ENCODE data around the gene BPIFA2. TPM values are rescaled to one million over a fixed set of nuclear protein-coding genes. Genes with fewer than 3 reads are reported as not detected.

The BPIFA2 gene
- total RNA-seq, 1 experiment from 2014 or later = not detected

GRCh38 chr20:33172781-33173180 lies 4.8 kb downstream of the BPIFA2 start:
- no TSS peak for BruUV-seq (replicated peaks)
- CTCF ChIA-PET = no interaction called here
- ATAC-seq = no peak

GRCh38 chr20:33175123-33175522 lies 7.2 kb downstream of the BPIFA2 start:
- Histone ChIP-seq H3K9me2 (ENCODE audit: insufficient read depth) (no peaks in the 10 kb centered on the region), H2AFZ (ENCODE audit: low read depth, low read length, poor library complexity, severe bottlenecking) (no peak overlapping the region), H3K4me2 (ENCODE audit: low read length) (no peak overlapping the region), H3K36me3 (ENCODE audit: control insufficient read depth in 1 of 2, insufficient read depth in 2 of 2, low read length in 2 of 2) (no peaks in the 10 kb centered on the region), H3K4me1 (ENCODE audit: control insufficient read depth in 1 of 2, insufficient read depth in 2 of 2, low read length in 2 of 2) (peaks cover 14 to 17% of the 10 kb centered on the region in 2 experiments; a peak in 3 of 4 replicates), H3K9ac (ENCODE audit: low read length) (no peak overlapping the region), H3K9me3 (ENCODE audit: control insufficient read depth in 1 of 2, insufficient read depth in 1 of 2, low read depth in 1 of 2, low read length in 2 of 2) (no peaks in the 10 kb centered on the region), H3K27me3 (ENCODE audit: insufficient read depth, low read length) (no peaks in the 10 kb centered on the region), H4K20me1 (ENCODE audit: insufficient read depth) (no peaks in the 10 kb centered on the region), H3K4me3 (replicated peaks in 1 of 2; ENCODE audit: low read depth in 1 of 2, low read length in 2 of 2) (no peak overlapping the region), H3K27ac (ENCODE audit: low read depth, low read length) (no peak overlapping the region), H3K79me2 (ENCODE audit: insufficient read depth, low read length) (no peaks in the 10 kb centered on the region)
- DNase-seq (ENCODE audit: low read depth, low spot score) (no peak), ATAC-seq (no peak)
- RAD21 ChIA-PET (ENCODE audit: low non-redundant PET in 1 of 2, low total read pairs in 2 of 2, uncharacterized antibody in 2 of 2, unreplicated experiment in 2 of 2) = no interaction called here
- no TSS peak for BruUV-seq (replicated peaks)
- CTCF ChIA-PET = no interaction called here
- intact Hi-C loops (cut with micrococcal nuclease) = no loop called here
- POLR2A ChIA-PET = no interaction called here
- TF ChIP-seq ELF1 (IDR thresholded peaks at IDR 0.05; ENCODE audit: borderline replicate concordance, low read depth) (no peak), EZH2 (IDR thresholded peaks at IDR 0.05) (no peak), JUND (IDR thresholded peaks at IDR 0.05) (no peak), REST (IDR thresholded peaks at IDR 0.05; ENCODE audit: low read depth) (no peak), ZFX (IDR thresholded peaks at IDR 0.05) (no peak), POLR2A (IDR thresholded peaks at IDR 0.05; ENCODE audit: borderline replicate concordance, extremely low read depth, insufficient read depth, insufficient read length) (no peak), ZNF274 (IDR thresholded peaks at IDR 0.05; ENCODE audit: low read depth, low read length) (no peak)
- TF ChIP-seq, protein P1, sequence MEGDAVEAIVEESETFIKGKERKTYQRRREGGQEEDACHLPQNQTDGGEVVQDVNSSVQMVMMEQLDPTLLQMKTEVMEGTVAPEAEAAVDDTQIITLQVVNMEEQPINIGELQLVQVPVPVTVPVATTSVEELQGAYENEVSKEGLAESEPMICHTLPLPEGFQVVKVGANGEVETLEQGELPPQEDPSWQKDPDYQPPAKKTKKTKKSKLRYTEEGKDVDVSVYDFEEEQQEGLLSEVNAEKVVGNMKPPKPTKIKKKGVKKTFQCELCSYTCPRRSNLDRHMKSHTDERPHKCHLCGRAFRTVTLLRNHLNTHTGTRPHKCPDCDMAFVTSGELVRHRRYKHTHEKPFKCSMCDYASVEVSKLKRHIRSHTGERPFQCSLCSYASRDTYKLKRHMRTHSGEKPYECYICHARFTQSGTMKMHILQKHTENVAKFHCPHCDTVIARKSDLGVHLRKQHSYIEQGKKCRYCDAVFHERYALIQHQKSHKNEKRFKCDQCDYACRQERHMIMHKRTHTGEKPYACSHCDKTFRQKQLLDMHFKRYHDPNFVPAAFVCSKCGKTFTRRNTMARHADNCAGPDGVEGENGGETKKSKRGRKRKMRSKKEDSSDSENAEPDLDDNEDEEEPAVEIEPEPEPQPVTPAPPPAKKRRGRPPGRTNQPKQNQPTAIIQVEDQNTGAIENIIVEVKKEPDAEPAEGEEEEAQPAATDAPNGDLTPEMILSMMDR (IDR thresholded peaks at IDR 0.05 in 2 of 3, conservative IDR thresholded peaks at IDR 0.05 in 1 of 3; ENCODE audit: borderline replicate concordance in 1 of 3, insufficient read depth in 1 of 3, low read depth in 2 of 3, low read length in 2 of 3) = no peak

More at GRCh38 chr20:33172781-33173180, 4.8 kb downstream of the BPIFA2 start:
- no peak overlapping the region for H3K4me3 ChIP-seq (replicated peaks in 1 of 2; ENCODE audit: low read depth in 1 of 2, low read length in 2 of 2)
- H3K9me2 ChIP-seq (ENCODE audit: insufficient read depth) = no peaks in the 10 kb centered on the region
- TF ChIP-seq, protein P2, sequence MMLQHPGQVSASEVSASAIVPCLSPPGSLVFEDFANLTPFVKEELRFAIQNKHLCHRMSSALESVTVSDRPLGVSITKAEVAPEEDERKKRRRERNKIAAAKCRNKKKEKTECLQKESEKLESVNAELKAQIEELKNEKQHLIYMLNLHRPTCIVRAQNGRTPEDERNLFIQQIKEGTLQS (IDR thresholded peaks at IDR 0.05) = no peak
- TF ChIP-seq TCF7L2 (IDR thresholded peaks at IDR 0.05; ENCODE audit: borderline replicate concordance, extremely low read depth, insufficient read depth, insufficient read length) (no peak), CEBPB (IDR thresholded peaks at IDR 0.05; ENCODE audit: low read depth) (no peak), ZNF274 (IDR thresholded peaks at IDR 0.05; ENCODE audit: low read depth, low read length) (no peak), CBX3 (IDR thresholded peaks at IDR 0.05; ENCODE audit: low read depth) (no peak)
- TF ChIP-seq, protein P1 (IDR thresholded peaks at IDR 0.05 in 2 of 3, conservative IDR thresholded peaks at IDR 0.05 in 1 of 3; ENCODE audit: borderline replicate concordance in 1 of 3, insufficient read depth in 1 of 3, low read depth in 2 of 3, low read length in 2 of 3) = no peak
- H3K9ac ChIP-seq (ENCODE audit: low read length) = no peak overlapping the region
- no peaks in the 10 kb centered on the region for H3K36me3 ChIP-seq (ENCODE audit: control insufficient read depth in 1 of 2, insufficient read depth in 2 of 2, low read length in 2 of 2)
- POLR2A ChIA-PET = no interaction called here
- H3K27me3 ChIP-seq (ENCODE audit: insufficient read depth, low read length) = no peaks in the 10 kb centered on the region
- no peak overlapping the region for H3K27ac ChIP-seq (ENCODE audit: low read depth, low read length)
- RAD21 ChIA-PET (ENCODE audit: low non-redundant PET in 1 of 2, low total read pairs in 2 of 2, uncharacterized antibody in 2 of 2, unreplicated experiment in 2 of 2) = no interaction called here
- intact Hi-C loops (cut with micrococcal nuclease) = no loop called here
- H4K20me1 ChIP-seq (ENCODE audit: insufficient read depth) = no peaks in the 10 kb centered on the region
- peaks cover 0 to 5% of the 10 kb centered on the region in 2 experiments; a peak in 1 of 4 replicates for H3K9me3 ChIP-seq (ENCODE audit: control insufficient read depth in 1 of 2, insufficient read depth in 1 of 2, low read depth in 1 of 2, low read length in 2 of 2)
- no peaks in the 10 kb centered on the region for H3K79me2 ChIP-seq (ENCODE audit: insufficient read depth, low read length)
- H3K4me1 ChIP-seq (ENCODE audit: control insufficient read depth in 1 of 2, insufficient read depth in 2 of 2, low read length in 2 of 2) = no peaks in the 10 kb centered on the region; a peak in 1 of 4 replicates
- no peak overlapping the region for H3K4me2 ChIP-seq (ENCODE audit: low read length)
- DNase-seq (ENCODE audit: low read depth, low spot score) = no peak
- H2AFZ ChIP-seq (ENCODE audit: low read depth, low read length, poor library complexity, severe bottlenecking) = no peak overlapping the region
